ENCODE data around the gene ZNF32. TPM values are rescaled to one million over a fixed set of nuclear protein-coding genes. Genes with fewer than 3 reads are reported as not detected.
"Not testable (repeated sequence)": the region's sequence is repeated elsewhere in the genome, so short reads cannot be mapped to it uniquely, and the experiment has no call there.

The ZNF32 gene
- total RNA-seq, 1 donor from 2014 or later: 32.5 TPM

GRCh38 chr10:43635816-43636215 lies 12.9 kb downstream of the ZNF32 start:
- DNase-seq (ENCODE audit: low read depth in 2 of 2): not testable (repeated sequence)

GRCh38 chr10:43628956-43629355 lies 19.7 kb downstream of the ZNF32 start:
- no peak for DNase-seq (ENCODE audit: low read depth in 2 of 2)

GRCh38 chr10:43627942-43628341 lies 20.7 kb downstream of the ZNF32 start:
- no peak for DNase-seq (ENCODE audit: low read depth in 2 of 2)

GRCh38 chr10:43623351-43623750 lies 25.3 kb downstream of the ZNF32 start:
- peak; percentile 61 to 66 for DNase-seq (ENCODE audit: low read depth in 2 of 2)

- no peak for DNase-seq (ENCODE audit: low read depth in 2 of 2)
Measured at GRCh38 chr10:43622038-43622437, 26.6 kb downstream of the ZNF32 start.

- DNase-seq (ENCODE audit: low read depth in 2 of 2): no peak
Measured at GRCh38 chr10:43619368-43619767, 29.3 kb downstream of the ZNF32 start.

GRCh38 chr10:43616697-43617370 lies 31.8 kb downstream of the ZNF32 start:
- DNase-seq (ENCODE audit: low read depth in 2 of 2): no peak

GRCh38 chr10:43610636-43611035 lies 38.0 kb downstream of the ZNF32 start:
- DNase-seq (ENCODE audit: low read depth in 2 of 2): no peak

- DNase-seq (ENCODE audit: low read depth in 2 of 2): no peak
Measured at GRCh38 chr10:43607199-43607573, 41.5 kb downstream of the ZNF32 start.

- peak; percentile 68 to 75 for DNase-seq (ENCODE audit: low read depth in 2 of 2)
Measured at GRCh38 chr10:43606323-43607198, 42.1 kb downstream of the ZNF32 start, which contains the start of gene ZNF485. ZNF485 (plus strand) TSS chr10:43606438; CDS start chr10:43607051, 613 bp downstream.

GRCh38 chr10:43605850-43606322 lies 42.8 kb downstream of the ZNF32 start:
- no peak for DNase-seq (ENCODE audit: low read depth in 2 of 2)

GRCh38 chr10:43601576-43601975 lies 47.1 kb downstream of the ZNF32 start:
- DNase-seq (ENCODE audit: low read depth in 2 of 2): not testable (repeated sequence)

GRCh38 chr10:43599333-43599732 lies 49.3 kb downstream of the ZNF32 start:
- no peak for DNase-seq (ENCODE audit: low read depth in 2 of 2)

- no peak for DNase-seq (ENCODE audit: low read depth in 2 of 2)
Measured at GRCh38 chr10:43598446-43598845, 50.2 kb downstream of the ZNF32 start.

- DNase-seq (ENCODE audit: low read depth in 2 of 2): no peak
Measured at GRCh38 chr10:43596546-43596945, 52.1 kb downstream of the ZNF32 start.

- DNase-seq (ENCODE audit: low read depth in 2 of 2): peak in 1 of 2 donors; percentile 33
Measured at GRCh38 chr10:43595739-43596298, 52.9 kb downstream of the ZNF32 start.

GRCh38 chr10:43594944-43595589 lies 53.6 kb downstream of the ZNF32 start:
- peak in 1 of 2 donors; percentile 72 for DNase-seq (ENCODE audit: low read depth in 2 of 2)
